ENCODE data around the gene PTPN12.

The PTPN12 gene

DNA sequence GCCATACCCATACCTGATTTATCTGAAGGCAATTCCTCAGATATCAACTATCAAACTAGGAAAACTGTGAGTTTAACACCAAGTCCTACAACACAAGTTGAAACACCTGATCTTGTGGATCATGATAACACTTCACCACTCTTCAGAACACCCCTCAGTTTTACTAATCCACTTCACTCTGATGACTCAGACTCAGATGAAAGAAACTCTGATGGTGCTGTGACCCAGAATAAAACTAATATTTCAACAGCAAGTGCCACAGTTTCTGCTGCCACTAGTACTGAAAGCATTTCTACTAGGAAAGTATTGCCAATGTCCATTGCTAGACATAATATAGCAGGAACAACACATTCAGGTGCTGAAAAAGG is 90.2 kb downstream of the PTPN12 start:
- TF ChIP-seq, protein P1, sequence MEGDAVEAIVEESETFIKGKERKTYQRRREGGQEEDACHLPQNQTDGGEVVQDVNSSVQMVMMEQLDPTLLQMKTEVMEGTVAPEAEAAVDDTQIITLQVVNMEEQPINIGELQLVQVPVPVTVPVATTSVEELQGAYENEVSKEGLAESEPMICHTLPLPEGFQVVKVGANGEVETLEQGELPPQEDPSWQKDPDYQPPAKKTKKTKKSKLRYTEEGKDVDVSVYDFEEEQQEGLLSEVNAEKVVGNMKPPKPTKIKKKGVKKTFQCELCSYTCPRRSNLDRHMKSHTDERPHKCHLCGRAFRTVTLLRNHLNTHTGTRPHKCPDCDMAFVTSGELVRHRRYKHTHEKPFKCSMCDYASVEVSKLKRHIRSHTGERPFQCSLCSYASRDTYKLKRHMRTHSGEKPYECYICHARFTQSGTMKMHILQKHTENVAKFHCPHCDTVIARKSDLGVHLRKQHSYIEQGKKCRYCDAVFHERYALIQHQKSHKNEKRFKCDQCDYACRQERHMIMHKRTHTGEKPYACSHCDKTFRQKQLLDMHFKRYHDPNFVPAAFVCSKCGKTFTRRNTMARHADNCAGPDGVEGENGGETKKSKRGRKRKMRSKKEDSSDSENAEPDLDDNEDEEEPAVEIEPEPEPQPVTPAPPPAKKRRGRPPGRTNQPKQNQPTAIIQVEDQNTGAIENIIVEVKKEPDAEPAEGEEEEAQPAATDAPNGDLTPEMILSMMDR (IDR thresholded peaks at IDR 0.05) = no peak

DNA sequence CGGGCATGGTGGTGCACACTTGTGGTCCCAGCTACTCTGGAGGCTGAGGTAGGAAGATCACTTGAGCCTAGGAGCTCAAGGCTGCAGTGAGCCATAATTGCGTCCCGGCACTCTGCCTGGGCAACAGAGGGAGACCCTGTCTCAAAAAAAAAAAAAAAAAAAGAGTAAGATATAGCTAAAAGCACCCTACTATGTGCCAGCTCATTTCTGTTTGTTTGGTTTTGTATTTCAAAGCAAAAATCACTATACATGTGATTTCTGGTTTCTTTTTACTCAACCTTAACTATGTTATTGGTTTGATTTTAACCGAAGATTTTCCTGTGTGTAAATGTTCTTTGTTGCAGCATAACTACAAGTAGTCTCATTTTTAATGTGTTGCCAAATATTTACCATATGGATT is 92.7 kb downstream of the PTPN12 start:
- H3K4me3 ChIP-seq (ENCODE audit: low read depth in 1 of 2, low read length in 1 of 2) = no peak overlapping the region
- TF ChIP-seq, protein P1 (IDR thresholded peaks at IDR 0.05) = no peak
- H3K4me1 ChIP-seq (ENCODE audit: control insufficient read depth in 1 of 2, insufficient read depth in 1 of 2, low read depth in 1 of 2, low read length in 1 of 2) = peaks cover 17% of the 10 kb centered on the region in 2 experiments
- H3K36me3 ChIP-seq = peaks cover 65% of the 10 kb centered on the region
- H3K27me3 ChIP-seq = no peaks in the 10 kb centered on the region
- H3K9me3 ChIP-seq = no peaks in the 10 kb centered on the region
- no peak overlapping the region for H3K27ac ChIP-seq

More for the DNA sequence above, 90.2 kb downstream of the PTPN12 start:
- Histone ChIP-seq H3K4me1 (ENCODE audit: control insufficient read depth in 1 of 2, insufficient read depth in 1 of 2, low read depth in 1 of 2, low read length in 1 of 2) (peaks cover 15 to 17% of the 10 kb centered on the region in 2 experiments), H3K27ac (no peak overlapping the region), H3K4me3 (ENCODE audit: low read depth in 1 of 2, low read length in 1 of 2) (no peak overlapping the region), H3K9me3 (no peaks in the 10 kb centered on the region), H3K27me3 (no peaks in the 10 kb centered on the region), H3K36me3 (peaks cover 53% of the 10 kb centered on the region)

DNA sequence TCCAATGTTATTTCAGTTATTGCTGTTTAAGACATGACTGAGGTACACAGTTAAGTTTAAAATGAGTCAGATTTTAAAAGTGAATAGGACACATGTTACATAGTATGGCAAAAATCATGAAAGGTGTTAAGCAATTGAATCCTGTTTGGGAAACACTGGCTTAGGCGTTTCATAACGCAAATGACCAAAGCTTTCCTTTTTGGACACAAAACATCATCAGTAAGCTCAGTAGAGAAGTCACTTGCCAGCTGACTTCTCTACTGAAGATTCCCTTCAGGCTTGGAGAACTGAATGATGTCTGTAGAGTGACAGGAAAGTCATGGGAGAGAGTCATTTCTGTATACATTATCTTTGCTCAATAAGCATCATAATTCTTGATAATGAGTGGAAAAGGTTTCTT is 94.7 kb downstream of the PTPN12 start:
- Histone ChIP-seq H3K27me3 (no peaks in the 10 kb centered on the region), H3K27ac (peak overlapping the region; percentile 57), H3K4me3 (ENCODE audit: low read depth in 1 of 2, low read length in 1 of 2) (no peak overlapping the region), H3K4me1 (ENCODE audit: control insufficient read depth in 1 of 2, insufficient read depth in 1 of 2, low read depth in 1 of 2, low read length in 1 of 2) (peaks cover 17% of the 10 kb centered on the region in 2 experiments), H3K36me3 (peaks cover 72% of the 10 kb centered on the region), H3K9me3 (no peaks in the 10 kb centered on the region)
- TF ChIP-seq, protein P1 (IDR thresholded peaks at IDR 0.05) = no peak

DNA sequence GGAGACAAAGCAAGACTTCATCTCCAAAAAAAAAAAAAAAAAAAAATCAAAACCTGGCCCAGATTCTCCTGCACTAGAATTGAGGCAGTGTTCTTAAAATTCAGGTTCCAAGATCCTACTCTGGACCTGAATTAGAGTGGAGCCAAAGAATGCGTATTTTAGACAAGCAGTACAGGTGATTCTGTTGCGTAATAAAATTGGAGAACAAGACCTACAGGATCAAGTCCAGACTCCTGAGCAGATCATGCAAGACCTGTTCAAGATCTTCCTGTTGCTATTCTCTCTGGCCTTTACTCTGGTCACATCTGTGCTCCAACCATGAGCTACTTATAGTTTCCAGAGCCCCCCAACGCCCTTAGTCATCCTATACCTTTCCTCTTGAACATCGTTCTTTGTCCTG is 107.7 kb downstream of the PTPN12 start:
- H3K36me3 ChIP-seq = peaks cover 66% of the 10 kb centered on the region
- H3K27ac ChIP-seq = peak overlapping the region; percentile 35
- no peaks in the 10 kb centered on the region for H3K9me3 ChIP-seq
- no peaks in the 10 kb centered on the region for H3K27me3 ChIP-seq
- TF ChIP-seq, protein P1 (IDR thresholded peaks at IDR 0.05) = no peak
- no peak overlapping the region for H3K4me3 ChIP-seq (ENCODE audit: low read depth in 1 of 2, low read length in 1 of 2)
- no peaks in the 10 kb centered on the region for H3K4me1 ChIP-seq (ENCODE audit: control insufficient read depth in 1 of 2, insufficient read depth in 1 of 2, low read depth in 1 of 2, low read length in 1 of 2)

DNA sequence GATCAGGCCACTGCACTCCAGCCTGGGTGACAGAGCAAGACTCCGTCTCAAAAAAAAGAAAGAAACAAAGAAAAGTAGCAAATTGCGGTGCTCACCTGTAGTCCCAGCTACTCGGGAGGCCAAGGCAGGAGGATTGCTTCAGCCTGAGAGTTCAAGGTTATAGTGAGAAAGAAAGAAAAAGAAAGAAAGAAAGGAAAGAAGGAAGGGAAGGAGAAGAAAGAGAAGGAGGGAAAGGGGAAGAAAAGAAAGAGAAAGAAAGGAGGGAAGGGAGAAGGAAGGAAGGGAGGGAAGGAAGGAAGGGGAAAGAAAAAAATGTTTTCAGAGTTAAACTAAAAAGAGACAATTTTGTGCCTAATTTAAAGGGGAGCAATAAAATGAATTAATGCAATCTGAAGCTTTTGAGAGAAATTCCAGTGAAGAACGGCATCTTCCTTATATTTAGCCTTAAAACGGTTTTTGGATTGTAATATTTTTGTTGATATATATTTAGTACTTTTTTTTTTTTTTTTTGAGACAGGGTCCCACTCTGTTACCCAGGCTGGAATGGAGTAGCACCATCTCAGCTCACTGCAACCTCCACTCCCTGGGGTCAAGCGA is 111.7 kb downstream of the PTPN12 start:
- TF ChIP-seq, protein P1 (IDR thresholded peaks at IDR 0.05) = no peak
- peaks cover 40% of the 10 kb centered on the region for H3K36me3 ChIP-seq

More for the DNA sequence above, 111.7 kb downstream of the PTPN12 start:
- Histone ChIP-seq H3K9me3 (no peaks in the 10 kb centered on the region), H3K4me3 (ENCODE audit: low read depth in 1 of 2, low read length in 1 of 2) (no peak overlapping the region), H3K27me3 (no peaks in the 10 kb centered on the region), H3K4me1 (ENCODE audit: control insufficient read depth in 1 of 2, insufficient read depth in 1 of 2, low read depth in 1 of 2, low read length in 1 of 2) (no peaks in the 10 kb centered on the region), H3K27ac (no peak overlapping the region)

Measured in neutrophil (primary cell).